Bone marrow (tissue), 2 donors: ENCODE data around the gene SCIMP.
"Not testable (repeated sequence)": the region's sequence is repeated elsewhere in the genome, so short reads cannot be mapped to it uniquely, and the experiment has no call there.

ENCODE experiments used
- DNase-seq, 2 donors: peaks; one replicate each; lab custom pipeline; 2025; lab: John Stamatoyannopoulos, UW

Gene SCIMP

GRCh38 chr17:5184288-5184687 is 50.4 kb downstream of the SCIMP start:
- DNase-seq, result no peak

- DNase-seq, result no peak
Observed at GRCh38 chr17:5183410-5183793, 51.3 kb downstream of the SCIMP start.

GRCh38 chr17:5182597-5183409 is 51.9 kb downstream of the SCIMP start:
- DNase-seq, result no peak

- DNase-seq, result no peak
Observed at GRCh38 chr17:5181509-5182305, 53.0 kb downstream of the SCIMP start.

- no peak for DNase-seq
Observed at GRCh38 chr17:5179003-5179402, 55.7 kb downstream of the SCIMP start.

GRCh38 chr17:5175027-5175426 is 59.6 kb downstream of the SCIMP start:
- DNase-seq, result not testable (repeated sequence)

- DNase-seq, result peak in 1 of 2 donors; percentile 5
Observed at GRCh38 chr17:5165791-5166564, 68.7 kb downstream of the SCIMP start.

GRCh38 chr17:5164436-5164835 is 70.2 kb downstream of the SCIMP start:
- no peak for DNase-seq

GRCh38 chr17:5161793-5162192 is 72.9 kb downstream of the SCIMP start:
- DNase-seq, result not testable (repeated sequence)

GRCh38 chr17:5160702-5161101 is 74.0 kb downstream of the SCIMP start:
- DNase-seq, result not testable (repeated sequence)
